Adrenal gland (tissue), 12 donors: ENCODE results near the gene DMD. TPM values are rescaled to one million over a fixed set of nuclear protein-coding genes. Genes with fewer than 3 reads are reported as not detected.

Experiments used
- DNase-seq, 7 donors: peaks; one replicate each; pipeline ENCODE4 v3.0.0-alpha.2; 2019 to 2020
- H3K27ac ChIP-seq, 5 donors: fragments of 200-600 bp; sonication (generic) in 4 of 5; 1 replicate in 3 of 5; 2 replicates in 2 of 5; pipeline versions ENCODE4 v1.5.1 to v1.8.0; 2016 to 2020; ENCODE audit warnings: mild to moderate bottlenecking in 1 of 5
- H3K27me3 ChIP-seq: fragments of 200-600 bp; 2 replicates; pipeline ENCODE4 v1.8.0; 2021
- H3K36me3 ChIP-seq, 2 donors: fragments of 200-600 bp; replicated peaks in 1 of 2; 1 replicate in 1 of 2; 2 replicates in 1 of 2; pipeline versions ENCODE4 v1.5.1 to v1.8.0; 2018 to 2022
- H3K4me1 ChIP-seq, 2 donors: fragments of 200-600 bp; replicated peaks in 1 of 2; 1 replicate in 1 of 2; 2 replicates in 1 of 2; pipeline versions ENCODE4 v1.5.1 to v1.8.0; 2018 to 2021
- H3K4me3 ChIP-seq, 4 donors: fragments of 200-600 bp; sonication (generic) in 3 of 4; one replicate each; pipeline ENCODE4 v1.5.1; 2016 to 2018
- H3K9me3 ChIP-seq, 3 donors: fragments of 200-600 bp; sonication (generic) in 1 of 3; replicated peaks in 1 of 3; 1 replicate in 2 of 3; 2 replicates in 1 of 3; pipeline versions ENCODE4 v1.5.1 to v1.8.0; 2016 to 2021
- CTCF ChIP-seq, 6 experiments: fragments of 450-650 bp in 4 of 6; fragments of 200-600 bp in 2 of 6; sonication (generic) in 1 of 6; IDR thresholded peaks; 1 replicate in 5 of 6; 2 replicates in 1 of 6; pipeline versions ENCODE4 v1.5.1 to v1.8.0; 2016 to 2021; ENCODE audit warnings: antibody characterized with exemption in 6 of 6, mild to moderate bottlenecking in 2 of 6, moderate library complexity in 1 of 6
- POLR2A ChIP-seq, 2 donors: fragments of 450-650 bp; IDR thresholded peaks; one replicate each; pipeline ENCODE4 v1.6.1; 2017; ENCODE audit warnings: antibody characterized with exemption in 2 of 2, mild to moderate bottlenecking in 2 of 2, moderate library complexity in 1 of 2
- WGBS, 4 donors: extraction: QIAGEN DNeasy Blood & Tissue Kit in 2 of 4; methylation state at CpG; one replicate each; pipeline versions ENCODE4 v1.1.5 to v1.1.7; 2013 to 2017; 5-methylcytosine and 5-hydroxymethylcytosine counted together
- intact Hi-C, 2 donors: fragments of 100-400 bp; cut with DNase I; formaldehyde crosslinking; loops; one replicate each; pipeline versions ENCODE4 v1.14.1 to v1.15.0; 2022 to 2023
- polyA plus RNA-seq, 3 donors: library from polyadenylated mRNA; stranded (reverse); fragments of 200-250 nt in 2 of 3; fragments of 350-450 nt in 1 of 3; fragmentation: Illumina TruSeq in 1 of 3; extraction: RNeasy Lipid Tissue Mini Kit (QIAGEN cat#74804) in 1 of 3; gene quantifications; one replicate each; pipeline ENCODE4 v1.2.3, GENCODE V29; 2013 to 2014
- total RNA-seq, 9 donors: library from RNA; depleted of rRNA in 4 of 9; stranded (reverse); fragments of >200 nt in 4 of 9; fragments of 120-200 nt in 1 of 9; fragmentation: NEBNext Ultra II Directional in 1 of 9; extraction: Animal tissue kit (Norgen Biotek cat#: 25700) in 1 of 9; gene quantifications; one replicate each; pipeline versions ENCODE4 v1.1.0 to v1.2.4, GENCODE V29; 2013 to 2023
- donor health status: healthy with polysubstance abuse.
- donor health status: Bipolar disorder and iron deficiency.
- donor health status: DM: yes; HTN: yes; CAD: no.
- donor health status: DM: no; HTN: no; CAD: no.
- donor health status: DM: no; HTN: no; CAD: no.
- donor health status: DM: yes; HTN: yes; CAD: no.

DMD gene
- total and polyA plus RNA-seq, 12 donors = 14.6 to 89.7 (median 36.2) TPM

GRCh38 chrX:32896088-32896487, 315.3 kb downstream of the DMD start:
- intact Hi-C loops = no loop called here
- no peak overlapping the region for H3K27ac ChIP-seq
- no peak for DNase-seq
- H3K36me3 ChIP-seq = no peaks in the 10 kb centered on the region
- no peak overlapping the region for H3K4me3 ChIP-seq
- WGBS, 4 donors = 56 to 78% (median 65%) methylated on average over 3 of the region's 3 CpGs
- no peaks in the 10 kb centered on the region for H3K9me3 ChIP-seq
- TF ChIP-seq CTCF (IDR thresholded peaks at IDR 0.05) = no peak
- TF ChIP-seq POLR2A (IDR thresholded peaks at IDR 0.05) = no peak
- H3K4me1 ChIP-seq = no peaks in the 10 kb centered on the region
- H3K27me3 ChIP-seq = no peaks in the 10 kb centered on the region

DNA sequence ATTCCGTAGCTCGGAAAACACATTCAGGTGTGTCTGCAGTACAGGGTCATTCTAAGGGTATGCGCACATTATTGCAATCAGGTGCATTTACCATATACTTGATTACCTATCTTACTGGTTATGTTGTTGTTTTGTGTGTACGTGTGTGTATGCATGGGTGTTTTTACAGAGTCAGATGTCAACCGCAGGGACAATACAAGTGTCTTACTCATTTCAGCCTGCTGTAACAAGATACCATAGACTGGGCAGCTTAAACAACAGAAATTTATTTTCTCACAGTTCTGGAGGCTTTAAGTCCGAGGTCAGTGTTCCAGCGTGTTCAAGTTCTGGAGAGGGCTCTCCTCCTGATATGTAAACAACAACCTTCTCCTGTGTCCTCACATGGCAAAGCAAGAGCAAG, 316.7 kb downstream of the DMD start:
- intact Hi-C loops = no loop called here
- H3K27me3 ChIP-seq = no peaks in the 10 kb centered on the region
- DNase-seq = no peak
- H3K27ac ChIP-seq = no peak overlapping the region
- no peaks in the 10 kb centered on the region for H3K9me3 ChIP-seq
- no peak for TF ChIP-seq CTCF (IDR thresholded peaks at IDR 0.05)
- TF ChIP-seq POLR2A (IDR thresholded peaks at IDR 0.05) = no peak
- no peaks in the 10 kb centered on the region for H3K36me3 ChIP-seq
- H3K4me3 ChIP-seq = no peak overlapping the region
- no peaks in the 10 kb centered on the region for H3K4me1 ChIP-seq
- WGBS, 4 donors = 83 to 94% (median 91%) methylated on average over 7 of the region's 7 CpGs

- H3K27ac ChIP-seq = no peak overlapping the region
- H3K4me1 ChIP-seq = no peaks in the 10 kb centered on the region
- H3K4me3 ChIP-seq = no peak overlapping the region
- H3K27me3 ChIP-seq = no peaks in the 10 kb centered on the region
- TF ChIP-seq POLR2A (IDR thresholded peaks at IDR 0.05) = no peak
- TF ChIP-seq CTCF (IDR thresholded peaks at IDR 0.05) = no peak
- no peak for DNase-seq
- no peaks in the 10 kb centered on the region for H3K9me3 ChIP-seq
- 78 to 100% (median 83%) methylated on average over 1 to 5 of the region's 5 CpGs for WGBS, 4 donors
- H3K36me3 ChIP-seq = no peaks in the 10 kb centered on the region
- intact Hi-C loops = no loop called here
These were observed 317.6 kb downstream of the DMD start for GRCh38 chrX:32893751-32894150.

DNA sequence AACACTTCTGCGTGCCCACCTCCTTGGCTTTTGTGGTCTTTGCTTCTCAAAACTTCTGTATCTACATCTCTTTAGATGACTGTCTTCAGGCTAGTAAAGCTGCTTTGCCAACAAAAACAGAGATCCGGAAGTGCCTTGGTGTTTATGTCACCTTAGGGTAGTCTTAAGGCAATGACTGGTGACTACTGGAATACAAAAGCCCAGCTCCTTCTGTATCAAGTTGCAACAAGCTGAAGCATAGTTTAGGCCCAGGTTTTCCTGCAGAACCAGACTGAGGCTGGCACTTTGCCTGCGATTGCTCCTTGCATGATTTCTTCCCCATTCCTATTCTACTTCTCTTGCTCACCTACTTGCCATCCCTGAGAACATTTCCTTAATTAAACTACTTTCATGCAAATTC, 333.8 kb downstream of the DMD start:
- H3K4me1 ChIP-seq = no peaks in the 10 kb centered on the region
- H3K36me3 ChIP-seq = no peaks in the 10 kb centered on the region
- intact Hi-C loops = no loop called here
- no peak overlapping the region for H3K4me3 ChIP-seq
- 77 to 89% (median 83%) methylated on average over 3 of the region's 3 CpGs for WGBS, 4 donors
- TF ChIP-seq CTCF (IDR thresholded peaks at IDR 0.05) = no peak
- no peak for TF ChIP-seq POLR2A (IDR thresholded peaks at IDR 0.05)
- H3K27ac ChIP-seq = no peak overlapping the region
- no peaks in the 10 kb centered on the region for H3K9me3 ChIP-seq
- no peak for DNase-seq
- no peaks in the 10 kb centered on the region for H3K27me3 ChIP-seq
